ENCODE results near the gene MYO1E. TPM values are rescaled to one million over a fixed set of nuclear protein-coding genes. Genes with fewer than 3 reads are reported as not detected.

Gene MYO1E
- total and polyA plus RNA-seq, 2 of the 4 experiments (the other 2 are of a cell fraction) = 13.4 to 37.3 TPM

Small RNA genes lying within 50 kb of the gene (microRNA-seq; reads per million reads assigned to microRNA genes)
- gene MIR2116 (ENCODE audit: insufficient read depth in 1 of 2, insufficient read length in 1 of 2, unreplicated experiment in 1 of 2) (1.0 to 2.9 reads per million in 2 experiments), gene RF00019 (ENCODE audit: insufficient read depth, insufficient read length) (not detected), gene RNU4-80P (ENCODE audit: insufficient read depth, insufficient read length) (not detected), gene RNU6-212P (ENCODE audit: insufficient read depth, insufficient read length) (not detected)

Small RNA genes lying within 50 kb of the gene (small RNA-seq; reads per million reads assigned to genes)
- gene MIR2116 = 0 to 10.2 (median 8.9) reads per million in 5 experiments
- 0 reads per million in 5 experiments for gene RF00019
- 0 reads per million in 5 experiments for gene RNU4-80P
- gene RNU6-212P = 0 reads per million in 5 experiments

Other genes starting within 250 kb of the MYO1E start
- not detected in 2 replicates for gene LDHAL6B, start 166.0 kb downstream of the MYO1E start, total RNA-seq (2012; rRNA removed)
- gene LDHAL6B, start 166.0 kb downstream of the MYO1E start, polyA plus RNA-seq (2012; rRNA removed) = not detected in 2 replicates
- gene FAM81A, start 65.3 kb upstream of the MYO1E start, total RNA-seq (2012; rRNA removed) = not detected in 2 replicates
- not detected in 2 replicates for gene FAM81A, start 65.3 kb upstream of the MYO1E start, polyA plus RNA-seq (2012; rRNA removed)
- gene GCNT3, start 238.9 kb upstream of the MYO1E start, total RNA-seq (2012; rRNA removed) = not detected in 2 replicates
- not detected in 2 replicates for gene GCNT3, start 238.9 kb upstream of the MYO1E start, polyA plus RNA-seq (2012; rRNA removed)

All from IMR-90 (cell line).